Fibroblast of lung (primary cell): ENCODE measurements around the gene USP5. TPM values are rescaled to one million over a fixed set of nuclear protein-coding genes. Genes with fewer than 3 reads are reported as not detected.

Experiments used
- DNase-seq, 2 donors: peaks; one replicate each; pipeline versions ENCODE4 v3.0.0 to v3.0.0-alpha.2; 2010; ENCODE audit warnings: low read depth in 2 of 2
- H2AFZ ChIP-seq: 2 replicates; pipeline ENCODE4 v1.5.1; 2012; ENCODE audit warnings: low read length, control low read depth, inconsistent platforms
- H3K27ac ChIP-seq: 2 replicates; pipeline ENCODE4 v1.5.1; 2011; ENCODE audit warnings: low read length, control low read depth; ENCODE audit not compliant: insufficient read depth
- H3K27me3 ChIP-seq: 2 replicates; pipeline ENCODE4 v1.5.1; 2011; ENCODE audit warnings: mild to moderate bottlenecking, low read length; ENCODE audit not compliant: control insufficient read depth, insufficient read depth
- H3K36me3 ChIP-seq: 2 replicates; pipeline ENCODE4 v1.5.1; 2011; ENCODE audit warnings: low read length; ENCODE audit not compliant: control insufficient read depth, insufficient read depth
- H3K4me1 ChIP-seq: 2 replicates; pipeline ENCODE4 v1.5.1; 2011; ENCODE audit warnings: low read length; ENCODE audit not compliant: control insufficient read depth, insufficient read depth; ENCODE audit errors: extremely low read depth
- H3K4me2 ChIP-seq: 2 replicates; pipeline ENCODE4 v1.5.1; 2011; ENCODE audit warnings: low read length, control low read depth; ENCODE audit not compliant: insufficient read depth; ENCODE audit errors: extremely low read depth
- H3K4me3 ChIP-seq, 4 experiments: fragments of 200-600 bp in 1 of 4; sonication (generic) in 1 of 4; replicated peaks in 1 of 4; 2 replicates each; pipeline ENCODE4 v1.5.1; 2011 to 2016; ENCODE audit warnings: low read length in 4 of 4, low read depth in 3 of 4, mild to moderate bottlenecking in 3 of 4, control low read depth in 2 of 4, inconsistent platforms in 1 of 4, mixed read lengths in 1 of 4; ENCODE audit not compliant: insufficient read depth in 1 of 4; ENCODE audit errors: control extremely low read depth in 1 of 4
- H3K79me2 ChIP-seq: 2 replicates; pipeline ENCODE4 v1.5.1; 2012; ENCODE audit warnings: mild to moderate bottlenecking, low read length, inconsistent platforms; ENCODE audit not compliant: control insufficient read depth, insufficient read depth
- H3K9ac ChIP-seq: 2 replicates; pipeline ENCODE4 v1.5.1; 2011; ENCODE audit warnings: mild to moderate bottlenecking, low read length, control low read depth; ENCODE audit not compliant: insufficient read depth
- H3K9me3 ChIP-seq: 2 replicates; pipeline ENCODE4 v1.5.1; 2012; ENCODE audit warnings: low read depth, low read length; ENCODE audit not compliant: control insufficient read depth, insufficient read depth
- H4K20me1 ChIP-seq: 2 replicates; pipeline ENCODE4 v1.5.1; 2011; ENCODE audit warnings: low read length; ENCODE audit not compliant: control insufficient read depth, insufficient read depth; ENCODE audit errors: extremely low read depth
- CTCF ChIP-seq, 2 donors: IDR thresholded peaks in 1 of 2; conservative IDR thresholded peaks in 1 of 2; 1 replicate in 1 of 2; 2 replicates in 1 of 2; pipeline ENCODE4 v1.5.1; 2011 to 2012; ENCODE audit warnings: low read length in 2 of 2, control low read depth in 1 of 2, inconsistent platforms in 1 of 2, low read depth in 1 of 2, mild to moderate bottlenecking in 1 of 2
- EZH2 ChIP-seq: IDR thresholded peaks from 2 replicates; pipeline ENCODE4 v1.5.1; 2012; ENCODE audit warnings: low read length, control low read depth, mild to moderate bottlenecking; ENCODE audit errors: missing control alignments
- polyA plus RNA-seq, 2 donors: library from polyadenylated mRNA; depleted of rRNA in 1 of 2; stranded (reverse) in 1 of 2; unstranded in 1 of 2; fragments of >200 nt; gene quantifications; 2 replicates each; pipeline ENCODE4 v1.2.1, GENCODE V29; 2011 to 2012; ENCODE audit warnings: missing spikeins in 1 of 2
- total RNA-seq: library from RNA; depleted of rRNA; stranded (reverse); fragments of >200 nt; gene quantifications from 2 replicates; pipeline ENCODE4 v1.2.1, GENCODE V29; 2014

Gene USP5
- total and polyA plus RNA-seq, 2 donors (not counting 1 experiment from before 2014, with no cell fraction given): 42.2 to 69.9 TPM

DNA sequence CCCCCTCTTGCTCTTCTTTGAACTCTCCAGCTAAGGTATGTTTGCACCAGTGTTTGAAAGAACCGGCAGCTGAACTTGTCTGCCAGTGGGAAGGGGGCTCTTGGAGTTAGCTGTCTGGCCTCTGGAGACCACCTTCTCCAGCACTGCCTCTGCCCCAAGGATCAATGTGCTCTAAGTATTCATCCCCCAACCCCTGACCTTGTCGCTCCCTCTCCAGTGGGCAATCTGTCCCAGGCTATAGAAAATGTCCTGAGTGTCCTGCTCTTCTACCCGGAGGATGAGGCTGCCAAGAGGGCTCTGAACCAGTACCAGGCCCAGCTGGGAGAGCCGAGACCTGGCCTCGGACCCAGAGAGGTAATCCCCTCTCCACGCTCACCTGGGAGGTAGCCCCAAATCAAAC, 21.0 kb upstream of the USP5 start:
- no peak overlapping the region for H3K9ac ChIP-seq
- no peak for TF ChIP-seq CTCF (conservative IDR thresholded peaks at IDR 0.05 in 1 of 2, IDR thresholded peaks at IDR 0.05 in 1 of 2; ENCODE audit: low read depth in 1 of 2, low read length in 2 of 2)
- TF ChIP-seq EZH2: no peak
- H3K27me3 ChIP-seq: no peaks in the 10 kb centered on the region

GRCh38 chr12:6831450-6831995, 20.4 kb upstream of the USP5 start:
- Histone ChIP-seq H3K4me3 (no peak overlapping the region), H3K27me3 (no peaks in the 10 kb centered on the region), H3K9me3 (no peaks in the 10 kb centered on the region), H3K9ac (no peak overlapping the region), H3K4me2 (no peak overlapping the region), H4K20me1 (no peaks in the 10 kb centered on the region), H3K4me1 (peaks cover 10% of the 10 kb centered on the region), H3K36me3 (peaks cover 24% of the 10 kb centered on the region), H3K27ac (no peak overlapping the region), H2AFZ (no peak overlapping the region), H3K79me2 (peaks cover 26% of the 10 kb centered on the region)
- TF ChIP-seq EZH2: no peak
- no peak for TF ChIP-seq CTCF (conservative IDR thresholded peaks at IDR 0.05 in 1 of 2, IDR thresholded peaks at IDR 0.05 in 1 of 2; ENCODE audit: low read depth in 1 of 2, low read length in 2 of 2)
- no peak for DNase-seq

More for the DNA sequence above, 21.0 kb upstream of the USP5 start:
- Histone ChIP-seq H3K36me3 (peaks cover 25% of the 10 kb centered on the region), H3K27ac (no peak overlapping the region), H3K79me2 (peaks cover 26% of the 10 kb centered on the region), H3K4me2 (no peak overlapping the region), H3K4me3 (no peak overlapping the region), H3K4me1 (peaks cover 10% of the 10 kb centered on the region), H3K9me3 (no peaks in the 10 kb centered on the region), H4K20me1 (no peaks in the 10 kb centered on the region), H2AFZ (no peak overlapping the region)
- no peak for DNase-seq

DNA sequence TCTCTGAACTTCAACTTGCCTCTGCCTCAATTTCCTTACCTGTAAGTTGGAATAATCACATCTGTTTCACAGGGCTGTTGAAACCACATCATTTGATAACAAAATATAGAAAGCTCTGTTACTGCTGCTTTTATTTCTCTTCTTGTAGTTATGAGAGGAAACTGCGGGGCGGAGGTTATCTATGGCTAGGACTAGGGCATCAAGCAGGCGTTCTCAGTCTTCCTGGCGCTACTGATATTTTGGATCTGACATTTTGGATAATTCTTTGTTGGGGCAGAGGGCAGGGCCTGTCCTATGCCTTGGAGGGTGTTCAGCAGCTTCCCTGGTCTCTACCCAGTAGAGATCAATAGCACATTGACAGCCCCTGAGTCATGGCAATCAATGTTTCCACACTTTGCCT, 19.8 kb upstream of the USP5 start:
- DNase-seq: no peak

More for the DNA sequence above, 19.8 kb upstream of the USP5 start:
- Histone ChIP-seq H2AFZ (no peak overlapping the region), H3K9ac (no peak overlapping the region), H3K36me3 (peaks cover 27% of the 10 kb centered on the region), H3K4me3 (no peak overlapping the region), H3K27ac (no peak overlapping the region), H3K9me3 (no peaks in the 10 kb centered on the region), H3K4me1 (peaks cover 7% of the 10 kb centered on the region), H3K79me2 (peaks cover 26% of the 10 kb centered on the region), H4K20me1 (no peaks in the 10 kb centered on the region), H3K27me3 (no peaks in the 10 kb centered on the region), H3K4me2 (no peak overlapping the region)
- no peak for TF ChIP-seq CTCF (conservative IDR thresholded peaks at IDR 0.05 in 1 of 2, IDR thresholded peaks at IDR 0.05 in 1 of 2; ENCODE audit: low read depth in 1 of 2, low read length in 2 of 2)
- no peak for TF ChIP-seq EZH2
